NCI-H774 (cell line): ENCODE data around the gene FERD3L.

Experiments used
- DNase-seq: peaks from one replicate; lab custom pipeline; 2025; lab: John Stamatoyannopoulos, UW

Gene FERD3L

GRCh38 chr7:19117091-19117869, 27.9 kb downstream of the FERD3L start, which contains the start of gene TWIST1:
TSS of gene TWIST1 (minus strand) at chr7:19117636. CDS start at chr7:19117321, 315 bp downstream.
- peak; percentile 51 for DNase-seq

DNA sequence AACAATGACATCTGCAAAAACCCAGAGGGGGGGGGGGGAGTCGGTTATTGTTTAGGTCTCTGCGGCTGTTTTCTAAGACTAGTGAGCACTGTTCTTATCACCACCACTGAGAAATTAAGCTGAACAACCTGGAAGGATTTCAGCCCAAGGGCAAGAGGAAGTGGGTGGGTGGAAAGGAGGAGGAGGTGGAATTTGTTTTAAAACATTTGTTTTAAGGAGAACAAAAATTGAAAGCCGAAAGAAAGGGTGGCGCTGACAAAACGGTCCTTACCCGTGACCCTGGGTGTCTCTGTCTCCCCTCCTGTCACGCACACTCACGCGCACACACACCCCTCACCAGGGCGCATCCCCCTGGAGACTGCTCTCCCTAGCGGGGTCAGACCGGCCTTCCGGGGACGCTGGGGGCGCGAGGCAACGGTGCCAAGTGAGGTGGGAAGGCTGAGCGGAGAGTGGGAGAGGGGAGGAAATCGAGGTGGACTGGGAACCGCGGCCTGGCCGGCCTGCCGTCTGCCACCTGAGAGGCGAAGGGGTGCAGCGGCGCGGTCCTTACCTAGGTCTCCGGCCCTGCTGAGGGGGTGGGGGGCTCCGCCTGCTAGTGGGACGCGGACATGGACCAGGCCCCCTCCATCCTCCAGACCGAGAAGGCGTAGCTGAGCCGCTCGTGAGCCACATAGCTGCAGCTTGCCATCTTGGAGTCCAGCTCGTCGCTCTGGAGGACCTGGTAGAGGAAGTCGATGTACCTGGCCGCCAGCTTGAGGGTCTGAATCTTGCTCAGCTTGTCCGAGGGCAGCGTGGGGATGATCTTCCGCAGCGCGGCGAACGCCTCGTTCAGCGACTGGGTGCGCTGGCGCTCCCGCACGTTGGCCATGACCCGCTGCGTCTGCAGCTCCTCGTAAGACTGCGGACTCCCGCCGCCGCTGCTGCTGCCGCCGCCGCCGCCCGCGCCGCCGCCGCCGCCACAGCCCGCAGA, 28.8 kb downstream of the FERD3L start:
- peak; percentile 26 for DNase-seq

GRCh38 chr7:19114551-19114855, 30.7 kb downstream of the FERD3L start:
- no peak for DNase-seq

DNA sequence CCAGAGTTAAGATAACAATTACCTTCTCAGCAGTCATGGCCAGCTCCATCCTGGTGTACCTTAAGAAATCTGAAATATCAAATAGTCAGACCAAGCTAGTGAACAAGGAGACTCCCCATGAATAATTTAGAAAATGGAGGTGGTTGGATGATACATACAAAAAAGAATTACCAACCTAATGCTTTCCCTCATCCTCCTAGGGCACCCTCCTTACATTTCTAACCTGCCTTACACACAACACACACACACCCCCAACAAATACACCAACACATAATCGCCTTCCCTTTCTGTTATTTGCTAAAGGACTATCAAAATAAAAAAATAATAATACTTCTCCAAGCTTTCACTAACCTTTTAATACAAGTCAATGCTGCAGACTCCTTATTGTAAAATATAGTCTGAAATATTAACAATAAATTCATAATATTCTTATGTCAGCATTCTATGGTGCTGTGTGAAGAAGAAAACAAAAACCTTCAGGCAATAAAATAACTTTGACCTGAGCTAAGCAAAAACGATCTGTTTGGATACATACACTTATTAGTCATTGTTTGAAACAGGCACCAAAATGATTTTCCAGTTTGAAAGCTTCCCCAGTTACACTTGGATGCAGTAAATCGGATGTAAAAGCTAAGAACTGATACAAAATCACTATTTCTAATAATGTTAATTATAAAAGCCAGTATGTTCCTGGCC, 31.2 kb downstream of the FERD3L start:
- DNase-seq, result no peak

- no peak for DNase-seq
Observed at GRCh38 chr7:19113002-19113350, 32.2 kb downstream of the FERD3L start.

GRCh38 chr7:19112274-19113001, 32.8 kb downstream of the FERD3L start:
- DNase-seq, result no peak

DNA sequence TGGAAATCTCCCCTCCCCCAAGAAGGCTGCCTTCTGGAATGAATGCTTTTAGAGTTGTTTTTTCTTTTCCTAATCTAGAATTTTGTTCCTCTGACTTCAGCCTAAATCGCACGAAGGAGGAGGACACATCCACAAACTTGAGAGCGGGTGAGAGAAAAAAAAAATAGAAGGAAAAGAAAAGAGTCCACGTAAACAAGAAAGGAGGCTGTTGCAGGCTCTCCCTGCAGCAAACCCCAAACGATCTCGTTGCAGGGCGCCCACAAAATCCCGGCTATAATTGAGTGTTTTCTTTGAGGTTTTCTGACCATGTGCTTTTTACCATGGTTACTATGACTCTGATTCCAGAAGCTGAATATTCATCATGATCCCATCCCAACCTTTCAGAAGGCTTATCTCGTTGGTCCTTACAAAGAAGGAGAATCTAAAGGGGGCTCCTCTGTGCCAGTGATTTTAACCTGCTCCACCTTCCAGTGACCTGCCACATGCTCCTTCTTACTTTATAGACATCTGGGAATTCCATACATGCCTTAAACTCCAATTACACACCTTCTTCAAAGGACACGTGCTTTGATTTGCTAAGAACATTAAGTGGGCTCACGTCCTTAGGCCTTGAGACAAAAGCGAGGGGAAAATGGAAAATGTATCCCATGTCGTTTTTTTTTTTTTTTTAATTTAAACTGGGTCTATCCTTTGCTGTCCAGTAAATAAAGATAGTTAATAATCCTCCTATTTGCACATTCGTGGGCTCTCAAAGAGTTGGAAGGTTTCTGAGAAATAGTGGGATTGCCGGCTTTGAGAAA, 33.5 kb downstream of the FERD3L start:
- no peak for DNase-seq

DNA sequence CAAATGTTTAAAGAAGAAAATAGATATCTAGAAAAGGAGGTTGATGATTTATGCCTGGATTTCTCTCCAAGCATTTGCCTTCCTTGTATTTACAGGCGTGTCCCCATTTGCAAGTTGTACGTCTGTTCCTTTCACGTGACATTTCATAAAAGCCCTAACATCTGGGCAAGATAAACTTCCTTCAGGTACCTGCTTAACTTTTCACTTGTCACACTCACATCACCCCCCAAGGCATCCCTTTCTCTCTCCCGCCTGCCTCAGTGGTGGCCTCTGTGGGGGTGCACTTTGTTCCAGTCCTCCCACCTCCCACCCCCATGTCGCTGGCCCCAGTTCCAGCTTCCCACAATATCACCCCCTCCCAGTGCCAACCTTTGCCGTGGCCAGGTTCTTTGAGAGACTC, 34.4 kb downstream of the FERD3L start:
- no peak for DNase-seq

DNA sequence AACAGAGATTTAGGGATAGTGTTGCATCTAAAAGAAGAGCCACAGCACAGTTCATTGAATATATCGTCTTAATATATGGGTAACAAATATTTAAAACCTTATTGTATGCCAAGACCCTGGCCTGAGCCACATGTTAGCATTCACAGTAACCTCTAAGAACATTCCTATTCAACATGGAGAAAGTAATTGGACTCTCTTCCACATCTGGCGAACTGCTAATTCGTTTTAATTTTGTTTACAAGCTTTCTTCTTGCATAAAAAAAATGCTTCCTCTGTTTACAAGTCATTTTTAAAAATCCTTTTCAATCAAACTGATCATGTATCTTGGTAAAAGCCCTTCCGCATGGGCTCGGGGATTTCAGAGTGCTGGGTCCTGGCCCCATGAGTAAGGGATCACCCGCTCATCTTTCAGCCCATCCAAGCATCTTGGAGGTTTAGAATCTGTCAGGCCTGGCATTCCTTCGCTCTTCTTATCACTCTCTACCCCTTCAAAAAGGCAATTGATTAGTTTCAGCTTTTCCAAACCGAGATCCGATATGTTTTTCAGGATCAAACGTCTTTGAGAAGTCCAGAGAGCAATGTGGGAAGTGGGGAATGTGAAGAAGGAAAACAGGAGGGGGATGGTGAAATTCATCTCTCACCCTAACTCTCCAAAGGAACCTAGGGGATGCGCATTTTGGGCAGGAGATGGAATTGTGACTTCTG, 35.0 kb downstream of the FERD3L start:
- DNase-seq, result no peak

DNA sequence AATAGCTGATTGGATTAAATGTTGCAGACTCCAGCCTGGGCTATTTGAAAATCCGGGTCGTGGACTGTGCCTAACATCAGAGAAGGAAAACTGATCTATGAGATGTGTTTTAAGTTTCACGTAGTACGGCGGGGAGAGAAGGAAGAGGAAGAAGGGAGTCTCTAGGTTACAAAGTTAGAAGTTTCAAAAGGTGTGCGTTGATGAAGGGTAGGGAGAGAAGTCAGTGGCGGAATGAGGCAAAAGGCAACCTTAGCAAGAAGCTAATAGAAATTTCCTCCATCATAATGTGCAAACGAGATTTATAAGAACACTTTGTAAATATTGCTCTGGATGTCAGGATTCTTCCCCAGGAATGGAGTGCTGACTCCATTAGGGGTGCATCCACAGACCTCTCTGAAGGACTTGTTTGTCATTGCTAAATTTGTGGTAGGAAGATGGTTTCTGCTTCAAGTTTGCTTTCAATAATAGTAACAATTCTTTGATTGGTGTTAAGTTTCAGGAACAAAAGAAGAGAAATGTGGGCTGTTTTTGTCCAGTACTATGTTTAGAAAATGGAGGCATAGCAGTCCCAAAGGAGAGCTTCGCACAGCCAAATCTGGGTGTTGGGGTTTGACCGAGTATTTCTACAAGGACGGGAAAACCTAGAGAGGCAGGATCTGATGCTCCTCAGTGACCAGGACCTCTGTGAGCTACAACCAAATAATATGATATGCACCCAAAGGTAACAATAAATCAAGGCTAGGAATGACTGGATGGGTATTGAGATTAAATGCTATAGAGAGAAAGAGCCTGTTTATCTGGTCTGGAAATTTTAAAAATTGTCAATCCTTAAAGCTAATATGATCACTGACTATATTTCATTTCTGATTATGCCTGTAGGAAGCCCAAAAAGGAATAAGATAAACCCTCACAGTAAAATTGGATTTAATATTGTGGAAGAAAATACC, 35.9 kb downstream of the FERD3L start:
- DNase-seq, result no peak

GRCh38 chr7:19107356-19108146, 37.7 kb downstream of the FERD3L start:
- DNase-seq, result no peak

GRCh38 chr7:19107081-19107355, 38.2 kb downstream of the FERD3L start:
- no peak for DNase-seq

GRCh38 chr7:19106241-19107080, 38.8 kb downstream of the FERD3L start:
- no peak for DNase-seq

- no peak for DNase-seq
Observed at GRCh38 chr7:19105546-19105945, 39.7 kb downstream of the FERD3L start.

GRCh38 chr7:19104811-19105210, 40.4 kb downstream of the FERD3L start:
- no peak for DNase-seq

DNA sequence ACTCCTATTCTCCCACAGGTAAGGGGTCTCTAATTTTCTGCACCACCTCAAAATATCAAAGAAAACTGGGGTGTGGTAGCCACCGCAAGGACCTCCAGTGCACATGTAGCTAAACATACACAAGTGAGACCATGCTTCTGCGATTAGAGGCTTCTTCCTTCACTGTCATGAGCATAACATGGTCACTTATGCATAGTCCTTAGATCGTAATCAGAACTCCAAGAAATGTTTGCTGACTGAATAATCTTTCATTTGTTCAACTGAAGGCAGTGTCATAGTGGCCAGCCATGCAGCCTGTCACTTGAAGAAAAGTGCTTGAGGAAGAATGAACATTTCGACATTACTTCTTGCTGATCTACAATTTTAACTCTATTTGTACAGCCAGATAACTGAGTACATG, 42.3 kb downstream of the FERD3L start:
- no peak for DNase-seq

DNA sequence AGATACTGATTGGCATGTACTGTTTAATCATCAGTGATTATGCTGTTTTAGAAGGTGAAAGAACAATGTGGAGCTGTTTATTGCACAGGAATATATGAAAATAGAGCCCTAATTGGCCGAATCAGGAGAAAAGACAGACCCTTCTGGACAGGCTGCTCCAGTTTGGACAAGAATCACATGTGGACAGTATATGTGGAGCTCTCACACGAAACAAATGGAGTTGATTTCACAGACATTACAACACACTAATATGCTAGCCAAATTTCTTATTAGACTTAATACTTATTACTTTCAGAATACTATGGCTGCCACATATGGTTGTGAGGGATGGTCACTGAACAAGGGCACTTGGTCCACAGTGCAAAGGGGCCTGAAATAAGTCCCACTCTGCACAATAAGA, 43.3 kb downstream of the FERD3L start:
- DNase-seq, result no peak

- DNase-seq, result no peak
Observed at GRCh38 chr7:19101472-19101871, 43.7 kb downstream of the FERD3L start.
